MM.1S (cell line): ENCODE results near the gene FAM174A.
A peak's percentile ranks its signal among the peaks of the same experiment; 100 is the strongest.

Experiments
- DNase-seq: peaks from one replicate; pipeline ENCODE4 v3.0.0-alpha.2; 2015
- H2AFZ ChIP-seq: fragments of 300-600 bp; sonication (generic); 2 replicates; pipeline ENCODE4 v1.6.0; 2016; ENCODE audit warnings: antibody characterized with exemption, low read length
- H3F3A ChIP-seq: fragments of 300-600 bp; sonication (generic); 2 replicates; pipeline ENCODE4 v1.6.1; 2016; ENCODE audit warnings: mild to moderate bottlenecking, antibody characterized with exemption, low read length, moderate library complexity, mixed read lengths; ENCODE audit not compliant: insufficient read depth
- H3K27ac ChIP-seq: fragments of 300-600 bp; sonication (generic); 2 replicates; pipeline ENCODE4 v1.5.1; 2016; ENCODE audit warnings: mild to moderate bottlenecking, low read length
- H3K27me3 ChIP-seq: fragments of 300-600 bp; sonication (generic); replicated peaks from 2 replicates; pipeline ENCODE4 v1.6.0; 2016; ENCODE audit warnings: low read length; ENCODE audit not compliant: insufficient read depth
- H3K36me3 ChIP-seq: fragments of 300-600 bp; sonication (generic); replicated peaks from 2 replicates; pipeline ENCODE4 v1.6.1; 2016; ENCODE audit warnings: mild to moderate bottlenecking, low read length, mixed read lengths; ENCODE audit not compliant: insufficient read depth
- H3K4me1 ChIP-seq: fragments of 300-600 bp; sonication (generic); 2 replicates; pipeline ENCODE4 v1.6.1; 2016; ENCODE audit warnings: low read length, mixed read lengths
- H3K4me2 ChIP-seq: fragments of 300-600 bp; sonication (generic); 2 replicates; pipeline ENCODE4 v1.6.0; 2016; ENCODE audit warnings: low read depth, low read length
- H3K4me3 ChIP-seq: fragments of 300-600 bp; sonication (generic); 2 replicates; pipeline ENCODE4 v1.5.1; 2016; ENCODE audit warnings: low read length, mixed read lengths
- H3K79me2 ChIP-seq: fragments of 300-600 bp; sonication (generic); 2 replicates; pipeline ENCODE4 v1.6.1; 2016; ENCODE audit warnings: mixed run types, low read length, mixed read lengths
- H3K9ac ChIP-seq: fragments of 300-600 bp; sonication (generic); 2 replicates; pipeline ENCODE4 v1.6.1; 2016; ENCODE audit warnings: low read length, mixed read lengths
- H3K9me2 ChIP-seq: fragments of 300-600 bp; sonication (generic); replicated peaks from 2 replicates; pipeline ENCODE4 v1.6.1; 2016; ENCODE audit warnings: mild to moderate bottlenecking, low read length, mixed read lengths; ENCODE audit not compliant: insufficient read depth
- H3K9me3 ChIP-seq: fragments of 300-600 bp; sonication (generic); replicated peaks from 2 replicates; pipeline ENCODE4 v1.6.1; 2016; ENCODE audit warnings: mild to moderate bottlenecking, low read length, mixed read lengths; ENCODE audit not compliant: insufficient read depth
- H4K20me1 ChIP-seq: fragments of 300-600 bp; sonication (generic); 2 replicates; pipeline ENCODE4 v1.6.1; 2016; ENCODE audit warnings: mild to moderate bottlenecking, low read length, moderate library complexity, mixed read lengths; ENCODE audit not compliant: insufficient read depth
- CTCF ChIP-seq: fragments of 300-600 bp; sonication (generic); IDR thresholded peaks from 2 replicates; pipeline ENCODE4 v1.5.1; 2016; ENCODE audit warnings: antibody characterized with exemption, low read length, mixed read lengths
- EZH2 ChIP-seq: fragments of 300-600 bp; sonication (generic); optimal IDR thresholded peaks from 2 replicates; pipeline ENCODE3; 2017; ENCODE audit warnings: low read depth, mild to moderate bottlenecking, antibody characterized with exemption, low read length, mixed read lengths
- EZH2phosphoT487 ChIP-seq: fragments of 300-600 bp; sonication (generic); IDR thresholded peaks from 2 replicates; pipeline ENCODE4 v1.6.1; 2018; ENCODE audit warnings: antibody characterized with exemption, low read length

FAM174A gene

DNA sequence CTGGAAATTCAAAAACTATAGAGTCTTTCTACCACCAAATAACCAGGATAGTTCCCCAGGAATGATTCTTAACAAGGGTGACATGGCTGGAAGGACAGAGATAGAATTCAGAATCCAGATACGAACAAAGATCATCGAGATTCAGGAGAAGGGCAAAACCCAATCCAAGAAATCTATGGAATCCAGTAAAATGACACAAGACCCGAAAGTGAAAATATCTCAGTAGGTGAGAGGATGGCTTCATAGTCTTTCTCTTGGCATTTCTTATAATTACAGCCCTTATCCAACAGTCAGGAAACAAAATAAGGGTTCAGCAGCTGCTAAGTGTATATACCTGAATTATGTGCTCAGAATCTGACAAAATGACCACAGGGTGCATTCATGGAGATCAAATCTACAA, 81.8 kb downstream of the FAM174A start:
- H2AFZ ChIP-seq, result no peak overlapping the region
- H3K79me2 ChIP-seq, result no peaks in the 10 kb centered on the region
- H3K4me3 ChIP-seq, result no peak overlapping the region
- H3K4me2 ChIP-seq, result no peak overlapping the region
- H3K9ac ChIP-seq, result no peak overlapping the region
- H4K20me1 ChIP-seq, result no peaks in the 10 kb centered on the region
- no peak for DNase-seq
- H3K9me2 ChIP-seq, result no peaks in the 10 kb centered on the region
- no peaks in the 10 kb centered on the region for H3K9me3 ChIP-seq
- TF ChIP-seq EZH2phosphoT487 (no peak), CTCF (no peak), EZH2 (no peak)
- H3K36me3 ChIP-seq, result no peaks in the 10 kb centered on the region
- H3F3A ChIP-seq, result no peaks in the 10 kb centered on the region
- H3K4me1 ChIP-seq, result no peaks in the 10 kb centered on the region
- H3K27me3 ChIP-seq, result no peaks in the 10 kb centered on the region
- no peak overlapping the region for H3K27ac ChIP-seq

- H3K4me2 ChIP-seq, result no peak overlapping the region
- H3F3A ChIP-seq, result no peaks in the 10 kb centered on the region
- no peak overlapping the region for H3K4me3 ChIP-seq
- no peaks in the 10 kb centered on the region for H3K9me3 ChIP-seq
- peak; percentile 42 for DNase-seq
- H3K4me1 ChIP-seq, result no peaks in the 10 kb centered on the region
- no peak overlapping the region for H3K9ac ChIP-seq
- no peaks in the 10 kb centered on the region for H4K20me1 ChIP-seq
- no peaks in the 10 kb centered on the region for H3K36me3 ChIP-seq
- no peak overlapping the region for H2AFZ ChIP-seq
- H3K9me2 ChIP-seq, result no peaks in the 10 kb centered on the region
- no peaks in the 10 kb centered on the region for H3K79me2 ChIP-seq
- no peak overlapping the region for H3K27ac ChIP-seq
- TF ChIP-seq EZH2 (no peak), EZH2phosphoT487 (no peak), CTCF (peak; percentile 55)
- no peaks in the 10 kb centered on the region for H3K27me3 ChIP-seq
These were observed 88.5 kb downstream of the FAM174A start for GRCh38 chr5:100623719-100624118.

- Histone ChIP-seq H3F3A (no peaks in the 10 kb centered on the region), H3K4me1 (peaks cover 10% of the 10 kb centered on the region; the same call in 1 of the 2 replicates), H3K79me2 (no peaks in the 10 kb centered on the region), H3K9me2 (no peaks in the 10 kb centered on the region), H2AFZ (no peak overlapping the region), H3K27me3 (no peaks in the 10 kb centered on the region), H3K9me3 (no peaks in the 10 kb centered on the region), H3K4me3 (no peak overlapping the region), H3K4me2 (peak overlapping the region; percentile 8; the same call in 1 of the 2 replicates), H3K27ac (no peak overlapping the region), H3K9ac (no peak overlapping the region), H3K36me3 (no peaks in the 10 kb centered on the region), H4K20me1 (no peaks in the 10 kb centered on the region)
- peak; percentile 36 for DNase-seq
- TF ChIP-seq EZH2phosphoT487 (no peak), EZH2 (no peak), CTCF (no peak)
These were observed 99.9 kb downstream of the FAM174A start for GRCh38 chr5:100634937-100635534.
